ACHN (cell line): ENCODE data around the gene TNFSF12.

Source experiments
- DNase-seq: peaks from one replicate; pipeline ENCODE4 v3.0.0-alpha.2; 2015
- in situ Hi-C: cut with HindIII; loops from 2 replicates; pipeline ENCODE4 v1.10.0; 2017; ENCODE audit warnings: low sequenced_read_pairs, low pct_ligation_motif_present, low pct_unique_long_range_greater_than_20kb

The TNFSF12 gene

DNA sequence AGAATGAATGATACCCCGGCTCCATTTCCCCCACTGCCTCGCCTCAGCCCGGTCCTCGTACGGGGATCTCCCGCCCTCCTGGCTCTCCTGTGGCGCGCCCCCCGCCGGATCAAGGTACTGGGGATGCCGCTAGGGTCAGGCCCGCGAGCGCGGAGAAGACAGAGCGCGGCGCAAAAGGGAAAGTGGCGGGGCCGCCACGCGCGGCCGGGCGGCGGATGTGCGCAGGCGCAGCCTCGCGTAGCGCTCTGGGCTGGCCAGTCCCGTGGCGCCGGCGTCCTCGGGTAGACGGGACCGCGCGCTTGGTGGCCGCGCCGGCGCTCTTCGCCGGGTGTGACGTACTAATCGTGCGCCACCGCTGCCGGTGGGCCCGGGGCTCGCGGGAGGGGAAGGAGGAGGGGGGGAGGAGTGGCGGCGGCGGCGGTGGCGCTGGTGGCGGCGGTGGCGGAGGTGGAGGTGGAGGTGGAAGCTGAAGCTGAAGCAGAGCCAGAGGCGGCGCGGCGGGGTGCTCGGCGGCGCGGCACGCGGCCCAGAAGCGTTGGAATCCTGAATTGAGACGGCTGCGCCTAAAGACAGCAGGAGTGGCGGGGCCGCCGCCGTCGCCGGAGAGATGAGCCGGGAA, 12.8 kb downstream of the TNFSF12 start, which contains the start of gene SENP3:
Gene SENP3, plus strand, starts transcription at position 331 of the 619 bp plus-strand sequence. CDS start 1,158 bp downstream, outside the sequence.
- DNase-seq, result peak; percentile 95
- in situ Hi-C loops, result no loop called here

DNA sequence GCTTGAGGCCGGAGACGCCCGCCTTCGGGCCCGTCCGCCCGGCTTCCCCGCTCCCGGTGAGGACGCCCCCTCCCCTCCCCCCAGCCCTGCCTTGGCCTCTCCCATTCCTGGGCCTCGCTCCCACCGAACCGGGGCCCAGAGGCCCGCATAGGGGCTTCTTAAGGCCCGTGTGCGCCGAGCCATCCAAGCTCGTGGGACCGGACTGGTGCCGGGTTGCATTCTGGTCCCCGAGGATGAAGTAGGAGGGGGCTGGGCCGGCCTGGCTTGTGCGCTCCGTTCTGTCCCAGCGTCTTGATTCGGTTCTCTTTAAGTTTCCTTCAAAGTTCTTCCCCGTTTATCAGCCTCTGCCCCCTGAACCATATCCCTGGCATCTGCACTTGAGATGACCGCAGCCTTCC, 13.3 kb downstream of the TNFSF12 start:
- in situ Hi-C loops, result no loop called here

DNA sequence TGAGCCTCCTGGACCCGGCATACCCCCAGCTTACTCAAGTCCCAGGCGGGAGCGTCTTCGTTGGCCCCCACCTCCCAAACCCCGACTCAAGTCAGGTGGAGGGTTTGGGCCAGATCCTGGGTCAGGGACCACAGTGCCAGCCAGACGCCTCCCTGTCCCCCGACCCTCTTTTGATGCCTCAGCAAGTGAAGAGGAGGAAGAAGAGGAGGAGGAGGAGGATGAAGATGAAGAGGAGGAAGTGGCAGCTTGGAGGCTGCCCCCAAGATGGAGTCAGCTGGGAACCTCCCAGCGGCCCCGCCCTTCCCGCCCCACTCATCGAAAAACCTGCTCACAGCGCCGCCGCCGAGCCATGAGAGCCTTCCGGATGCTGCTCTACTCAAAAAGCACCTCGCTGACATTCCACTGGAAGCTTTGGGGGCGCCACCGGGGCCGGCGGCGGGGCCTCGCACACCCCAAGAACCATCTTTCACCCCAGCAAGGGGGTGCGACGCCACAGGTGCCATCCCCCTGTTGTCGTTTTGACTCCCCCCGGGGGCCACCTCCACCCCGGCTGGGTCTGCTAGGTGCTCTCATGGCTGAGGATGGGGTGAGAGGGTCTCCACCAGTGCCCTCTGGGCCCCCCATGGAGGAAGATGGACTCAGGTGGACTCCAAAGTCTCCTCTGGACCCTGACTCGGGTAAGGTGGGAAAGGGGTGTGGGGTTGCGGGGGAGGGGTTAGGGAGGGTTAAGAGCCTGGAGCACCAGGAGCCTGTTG, 14.4 kb downstream of the TNFSF12 start:
- no peak for DNase-seq
- in situ Hi-C loops, result no loop called here

More for the DNA sequence above, 13.3 kb downstream of the TNFSF12 start:
- no peak for DNase-seq

DNA sequence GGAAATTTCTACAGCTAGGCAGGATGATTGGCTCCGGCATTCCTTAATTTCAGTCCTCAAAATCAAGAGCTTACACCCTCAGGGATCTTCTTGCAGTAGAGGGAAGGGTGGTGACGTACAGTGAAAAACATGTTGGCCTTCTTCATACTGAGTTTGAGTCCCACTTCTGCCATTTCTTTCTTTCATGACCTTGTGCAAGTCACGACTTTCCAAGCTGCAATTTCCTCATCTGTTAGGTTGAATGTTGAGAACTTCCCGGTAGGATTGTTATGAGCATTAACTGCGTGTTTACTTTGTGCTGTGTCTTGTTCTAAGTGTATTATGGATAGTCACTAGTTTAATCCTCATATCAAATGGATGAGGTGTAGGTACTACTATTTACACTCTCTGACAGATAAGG, 20.7 kb downstream of the TNFSF12 start:
- in situ Hi-C loops, result no loop called here
- DNase-seq, result no peak

DNA sequence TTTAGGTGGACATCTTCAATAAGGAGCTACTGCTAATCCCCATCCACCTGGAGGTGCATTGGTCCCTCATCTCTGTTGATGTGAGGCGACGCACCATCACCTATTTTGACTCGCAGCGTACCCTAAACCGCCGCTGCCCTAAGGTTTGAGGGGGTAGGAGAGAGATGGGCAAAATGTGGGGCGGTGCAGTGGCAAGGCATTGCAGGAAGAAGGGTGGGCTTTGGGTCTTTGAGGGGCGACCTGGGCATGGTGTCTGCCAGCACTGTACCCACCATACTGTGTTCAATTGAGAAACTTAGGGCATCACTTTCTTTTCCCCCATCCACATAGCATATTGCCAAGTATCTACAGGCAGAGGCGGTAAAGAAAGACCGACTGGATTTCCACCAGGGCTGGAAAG, 21.5 kb downstream of the TNFSF12 start:
- in situ Hi-C loops, result no loop called here
- DNase-seq, result no peak

DNA sequence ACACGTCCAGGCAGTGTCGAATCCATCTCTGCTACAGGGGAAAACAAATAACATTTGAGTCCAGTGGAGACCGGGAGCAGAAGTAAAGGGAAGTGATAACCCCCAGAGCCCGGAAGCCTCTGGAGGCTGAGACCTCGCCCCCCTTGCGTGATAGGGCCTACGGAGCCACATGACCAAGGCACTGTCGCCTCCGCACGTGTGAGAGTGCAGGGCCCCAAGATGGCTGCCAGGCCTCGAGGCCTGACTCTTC, 23.4 kb downstream of the TNFSF12 start:
- in situ Hi-C loops, result no loop called here
- no peak for DNase-seq

DNA sequence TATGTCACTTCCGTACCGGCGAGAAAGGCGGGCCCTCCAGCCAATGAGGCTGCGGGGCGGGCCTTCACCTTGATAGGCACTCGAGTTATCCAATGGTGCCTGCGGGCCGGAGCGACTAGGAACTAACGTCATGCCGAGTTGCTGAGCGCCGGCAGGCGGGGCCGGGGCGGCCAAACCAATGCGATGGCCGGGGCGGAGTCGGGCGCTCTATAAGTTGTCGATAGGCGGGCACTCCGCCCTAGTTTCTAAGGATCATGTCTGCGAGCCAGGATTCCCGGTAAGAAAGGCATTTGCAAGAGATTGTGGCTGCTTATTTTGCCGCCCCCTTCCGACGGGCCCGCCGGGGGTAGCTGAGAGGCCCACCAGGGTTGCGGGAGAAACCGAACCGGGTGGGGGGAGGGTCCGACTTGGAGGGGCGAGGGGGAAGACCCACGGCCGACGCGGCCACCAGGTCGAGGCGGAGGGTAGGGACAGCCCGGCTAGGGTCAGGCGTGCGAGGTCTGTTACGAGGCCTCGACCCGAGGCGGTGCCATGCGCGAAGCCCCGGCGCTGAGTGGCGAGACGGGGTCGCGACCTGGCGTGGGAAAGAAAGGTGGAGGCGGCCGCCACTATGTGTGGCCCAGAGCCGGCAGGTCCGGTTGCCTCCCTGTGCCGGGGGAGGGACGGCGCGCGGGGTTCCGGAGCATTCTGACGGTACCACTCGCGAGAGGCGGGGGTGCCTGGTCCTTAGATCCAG, 23.9 kb downstream of the TNFSF12 start:
- in situ Hi-C loops, result no loop called here
- DNase-seq, result peak; percentile 99

DNA sequence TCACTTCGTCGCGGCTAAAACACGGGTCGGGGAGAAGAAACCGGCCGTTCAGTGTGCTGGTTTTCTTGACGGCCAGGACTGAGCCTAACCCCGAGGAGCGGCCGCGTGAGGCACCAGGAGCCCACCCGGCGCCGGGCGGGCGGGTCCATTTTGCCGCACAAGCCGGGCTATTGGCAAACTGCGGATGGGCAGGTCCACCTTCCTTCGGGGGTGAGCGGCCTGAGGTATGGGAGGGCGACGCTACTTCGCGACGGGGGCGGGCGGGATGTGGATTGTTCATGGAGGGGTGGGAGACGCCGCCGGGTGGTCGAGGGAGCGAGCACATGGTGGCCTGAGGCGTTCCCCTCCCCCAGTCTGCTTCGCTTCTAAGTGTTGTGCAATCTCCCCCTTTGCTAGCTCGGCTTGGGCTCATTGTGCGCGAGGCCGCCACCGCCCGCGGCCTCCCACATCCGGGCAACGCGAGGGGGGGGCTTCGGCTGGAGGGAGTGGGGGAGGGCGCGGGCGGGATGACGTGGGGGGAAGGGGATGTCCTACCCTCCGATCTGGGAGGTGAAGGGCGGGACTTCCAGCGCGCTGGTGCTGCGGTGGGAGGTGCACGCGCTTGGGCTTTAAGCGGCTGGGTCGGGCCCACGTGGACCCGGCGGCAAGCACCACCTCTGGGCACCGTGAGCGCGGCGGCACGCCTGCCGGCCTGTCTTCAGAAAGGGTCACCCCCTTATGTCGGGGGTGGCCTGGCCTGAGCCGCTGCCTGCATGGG, 24.6 kb downstream of the TNFSF12 start:
- peak; percentile 91 for DNase-seq
- in situ Hi-C loops, result no loop called here

DNA sequence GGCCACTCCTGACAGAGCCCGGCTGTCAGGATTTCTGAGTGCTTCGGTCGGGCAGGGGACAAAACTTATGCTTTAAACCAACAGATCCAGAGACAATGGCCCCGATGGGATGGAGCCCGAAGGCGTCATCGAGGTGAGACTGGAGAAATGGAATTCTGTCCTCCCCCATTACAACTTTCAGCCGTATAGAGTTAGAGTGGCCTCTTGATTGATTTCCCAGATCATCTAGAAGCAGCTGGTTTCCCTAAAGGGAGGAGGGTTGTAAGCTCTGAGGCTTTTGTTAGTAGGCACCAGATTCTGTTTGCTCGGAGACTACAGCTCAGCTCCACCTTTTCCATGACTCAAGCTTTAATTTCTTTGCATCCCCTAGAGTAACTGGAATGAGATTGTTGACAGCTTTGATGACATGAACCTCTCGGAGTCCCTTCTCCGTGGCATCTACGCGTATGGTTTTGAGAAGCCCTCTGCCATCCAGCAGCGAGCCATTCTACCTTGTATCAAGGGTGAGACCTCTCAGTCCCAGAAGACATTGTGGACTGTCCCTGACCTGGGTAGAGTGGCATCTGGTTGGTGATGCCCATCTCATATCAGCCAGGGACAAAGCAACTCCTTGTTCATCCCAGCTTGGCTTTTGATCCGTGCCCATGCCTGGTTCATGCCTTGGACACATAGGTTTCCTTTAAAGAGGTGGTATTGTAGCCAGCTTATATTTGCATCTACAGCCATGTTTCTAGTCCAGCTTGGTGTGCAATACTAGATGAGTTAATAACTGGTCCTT, 25.5 kb downstream of the TNFSF12 start:
- DNase-seq, result no peak
- in situ Hi-C loops, result no loop called here

DNA sequence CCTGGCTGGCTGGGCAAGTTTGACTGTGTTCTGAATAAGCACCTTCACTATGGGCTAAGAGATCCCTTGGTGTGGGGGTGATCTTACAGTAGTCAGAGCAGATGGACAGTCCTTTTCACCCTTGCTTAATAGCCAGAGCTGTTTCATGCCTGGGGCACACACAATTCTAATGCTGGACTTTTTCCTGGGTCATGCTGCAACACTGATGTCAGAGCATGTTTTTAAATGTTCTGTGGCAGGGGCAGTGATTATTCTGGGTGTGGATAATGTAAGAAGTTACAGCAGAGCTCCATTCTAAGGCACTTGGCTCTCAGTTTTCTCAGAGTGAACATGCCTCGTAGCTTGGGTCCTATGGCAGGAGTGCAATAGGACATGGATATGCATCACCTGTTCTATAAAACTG, 26.6 kb downstream of the TNFSF12 start:
- in situ Hi-C loops, result no loop called here
- no peak for DNase-seq

DNA sequence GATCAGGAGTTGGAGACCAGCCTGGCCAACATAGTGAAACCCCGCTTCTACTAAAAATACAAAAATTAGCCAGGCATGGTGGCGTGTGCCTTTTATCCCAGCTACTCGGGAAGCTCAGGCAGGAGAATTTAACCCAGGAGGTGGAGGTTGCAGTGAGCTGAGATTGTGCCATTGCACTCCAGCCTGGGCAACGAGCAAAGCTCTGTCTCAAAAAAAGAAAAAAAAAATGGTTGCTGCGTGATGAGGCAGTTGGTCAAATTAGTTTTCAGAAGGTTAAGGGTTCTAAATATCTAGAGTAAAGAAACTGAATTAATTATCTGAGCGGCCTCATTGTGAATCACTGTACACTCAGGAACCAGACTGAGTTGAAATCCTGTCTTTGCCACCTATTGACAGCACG, 27.1 kb downstream of the TNFSF12 start:
- in situ Hi-C loops, result no loop called here
- no peak for DNase-seq

DNA sequence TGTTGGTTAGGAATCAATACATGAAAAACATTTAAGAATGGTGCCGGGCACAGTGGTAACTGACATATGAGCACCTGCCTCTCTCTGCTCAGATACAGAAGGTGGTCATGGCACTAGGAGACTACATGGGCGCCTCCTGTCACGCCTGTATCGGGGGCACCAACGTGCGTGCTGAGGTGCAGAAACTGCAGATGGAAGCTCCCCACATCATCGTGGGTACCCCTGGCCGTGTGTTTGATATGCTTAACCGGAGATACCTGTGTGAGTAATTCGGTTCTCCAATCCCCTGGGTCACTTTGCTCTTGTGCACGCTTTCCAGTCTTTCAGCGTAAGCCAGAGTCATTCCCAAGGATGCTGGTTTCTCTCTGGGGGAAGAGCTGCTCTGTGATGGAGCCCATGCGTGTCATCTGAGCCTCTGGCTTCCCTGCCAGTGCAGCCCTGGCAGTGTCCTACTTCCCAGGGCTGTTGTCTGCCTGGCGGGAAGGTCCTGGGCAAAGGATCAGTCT, 27.6 kb downstream of the TNFSF12 start:
- DNase-seq, result no peak
- in situ Hi-C loops, result no loop called here

DNA sequence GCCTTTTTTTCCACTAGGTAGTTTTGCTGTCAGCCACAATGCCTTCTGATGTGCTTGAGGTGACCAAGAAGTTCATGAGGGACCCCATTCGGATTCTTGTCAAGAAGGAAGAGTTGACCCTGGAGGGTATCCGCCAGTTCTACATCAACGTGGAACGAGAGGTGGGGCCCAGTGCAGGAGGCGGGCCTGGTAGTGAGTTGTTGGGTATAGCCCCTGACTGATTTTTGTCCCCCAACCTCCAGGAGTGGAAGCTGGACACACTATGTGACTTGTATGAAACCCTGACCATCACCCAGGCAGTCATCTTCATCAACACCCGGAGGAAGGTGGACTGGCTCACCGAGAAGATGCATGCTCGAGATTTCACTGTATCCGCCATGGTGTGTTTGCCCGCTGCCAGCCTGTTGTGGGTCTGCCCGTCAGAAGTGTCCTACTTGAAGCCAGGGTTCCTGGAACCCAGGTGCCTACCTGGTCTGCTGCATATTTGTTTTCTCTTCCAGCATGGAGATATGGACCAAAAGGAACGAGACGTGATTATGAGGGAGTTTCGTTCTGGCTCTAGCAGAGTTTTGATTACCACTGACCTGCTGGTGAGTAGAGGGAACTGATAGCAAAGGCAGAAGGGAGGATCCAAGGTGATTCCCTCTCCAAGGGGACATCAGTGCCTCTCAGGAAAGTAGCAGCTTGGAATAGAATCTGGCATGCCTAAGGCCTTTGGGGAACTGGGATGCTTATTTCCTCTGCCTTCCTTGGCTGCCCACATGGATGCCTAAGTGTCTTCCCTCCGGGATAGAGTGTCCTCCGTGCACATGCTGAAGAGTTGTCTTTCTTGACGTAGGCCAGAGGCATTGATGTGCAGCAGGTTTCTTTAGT, 28.7 kb downstream of the TNFSF12 start:
- no peak for DNase-seq
- in situ Hi-C loops, result no loop called here

DNA sequence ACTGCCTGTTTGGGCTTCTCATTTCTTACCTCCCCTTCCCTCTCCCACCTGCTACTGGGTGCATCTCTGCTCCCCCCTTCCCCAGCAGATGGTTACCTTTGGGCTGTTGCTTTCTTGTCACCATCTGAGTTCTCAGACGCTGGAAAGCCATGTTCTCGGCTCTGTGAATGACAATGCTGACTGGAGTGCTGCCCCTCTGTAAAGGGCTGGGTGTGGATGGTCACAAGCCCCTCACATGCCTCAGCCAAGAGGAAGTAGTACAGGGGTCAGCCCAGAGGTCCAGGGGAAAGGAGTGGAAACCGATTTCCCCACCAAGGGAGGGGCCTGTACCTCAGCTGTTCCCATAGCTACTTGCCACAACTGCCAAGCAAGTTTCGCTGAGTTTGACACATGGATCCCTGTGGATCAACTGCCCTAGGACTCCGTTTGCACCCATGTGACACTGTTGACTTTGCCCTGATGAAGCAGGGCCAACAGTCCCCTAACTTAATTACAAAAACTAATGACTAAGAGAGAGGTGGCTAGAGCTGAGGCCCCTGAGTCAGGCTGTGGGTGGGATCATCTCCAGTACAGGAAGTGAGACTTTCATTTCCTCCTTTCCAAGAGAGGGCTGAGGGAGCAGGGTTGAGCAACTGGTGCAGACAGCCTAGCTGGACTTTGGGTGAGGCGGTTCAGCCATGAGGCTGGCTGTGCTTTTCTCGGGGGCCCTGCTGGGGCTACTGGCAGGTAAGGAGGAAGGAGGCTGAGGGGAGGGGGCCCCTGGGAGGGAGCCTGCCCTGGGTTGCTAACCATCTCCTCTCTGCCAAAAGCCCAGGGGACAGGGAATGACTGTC, 30.4 kb downstream of the TNFSF12 start, which contains the start of gene CD68:
Gene CD68, plus strand, starts transcription at position 638 of the 833 bp plus-strand sequence. Its CDS starts 40 bp downstream, at position 678.
- peak; percentile 89 for DNase-seq
- in situ Hi-C loops, result no loop called here

DNA sequence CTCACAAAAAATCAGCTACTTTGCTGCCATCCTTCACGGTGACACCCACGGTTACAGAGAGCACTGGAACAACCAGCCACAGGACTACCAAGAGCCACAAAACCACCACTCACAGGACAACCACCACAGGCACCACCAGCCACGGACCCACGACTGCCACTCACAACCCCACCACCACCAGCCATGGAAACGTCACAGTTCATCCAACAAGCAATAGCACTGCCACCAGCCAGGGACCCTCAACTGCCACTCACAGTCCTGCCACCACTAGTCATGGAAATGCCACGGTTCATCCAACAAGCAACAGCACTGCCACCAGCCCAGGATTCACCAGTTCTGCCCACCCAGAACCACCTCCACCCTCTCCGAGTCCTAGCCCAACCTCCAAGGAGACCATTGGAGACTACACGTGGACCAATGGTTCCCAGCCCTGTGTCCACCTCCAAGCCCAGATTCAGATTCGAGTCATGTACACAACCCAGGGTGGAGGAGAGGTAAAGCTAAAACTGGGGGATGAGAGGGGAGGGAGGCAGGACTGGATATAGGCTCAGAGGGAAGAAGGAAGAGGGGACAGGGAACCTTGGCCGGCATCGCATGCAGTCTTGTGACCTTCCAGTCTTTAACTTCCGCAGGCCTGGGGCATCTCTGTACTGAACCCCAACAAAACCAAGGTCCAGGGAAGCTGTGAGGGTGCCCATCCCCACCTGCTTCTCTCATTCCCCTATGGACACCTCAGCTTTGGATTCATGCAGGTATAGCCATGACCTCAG, 31.2 kb downstream of the TNFSF12 start:
- DNase-seq, result no peak
- in situ Hi-C loops, result no loop called here
